Endometrium (tissue), 2 donors: ENCODE data around the gene TRIM27.
"Not testable (repeated sequence)": the region's sequence is repeated elsewhere in the genome, so short reads cannot be mapped to it uniquely, and the experiment has no call there.

Experiments used
- FAIRE-seq: peaks from 2 replicates; lab custom pipeline; 2012; peaks lifted over from hg19 to GRCh38; lab: Jason Lieb, UNC
- donor health status: control.
- donor health status: control.

Gene TRIM27

DNA sequence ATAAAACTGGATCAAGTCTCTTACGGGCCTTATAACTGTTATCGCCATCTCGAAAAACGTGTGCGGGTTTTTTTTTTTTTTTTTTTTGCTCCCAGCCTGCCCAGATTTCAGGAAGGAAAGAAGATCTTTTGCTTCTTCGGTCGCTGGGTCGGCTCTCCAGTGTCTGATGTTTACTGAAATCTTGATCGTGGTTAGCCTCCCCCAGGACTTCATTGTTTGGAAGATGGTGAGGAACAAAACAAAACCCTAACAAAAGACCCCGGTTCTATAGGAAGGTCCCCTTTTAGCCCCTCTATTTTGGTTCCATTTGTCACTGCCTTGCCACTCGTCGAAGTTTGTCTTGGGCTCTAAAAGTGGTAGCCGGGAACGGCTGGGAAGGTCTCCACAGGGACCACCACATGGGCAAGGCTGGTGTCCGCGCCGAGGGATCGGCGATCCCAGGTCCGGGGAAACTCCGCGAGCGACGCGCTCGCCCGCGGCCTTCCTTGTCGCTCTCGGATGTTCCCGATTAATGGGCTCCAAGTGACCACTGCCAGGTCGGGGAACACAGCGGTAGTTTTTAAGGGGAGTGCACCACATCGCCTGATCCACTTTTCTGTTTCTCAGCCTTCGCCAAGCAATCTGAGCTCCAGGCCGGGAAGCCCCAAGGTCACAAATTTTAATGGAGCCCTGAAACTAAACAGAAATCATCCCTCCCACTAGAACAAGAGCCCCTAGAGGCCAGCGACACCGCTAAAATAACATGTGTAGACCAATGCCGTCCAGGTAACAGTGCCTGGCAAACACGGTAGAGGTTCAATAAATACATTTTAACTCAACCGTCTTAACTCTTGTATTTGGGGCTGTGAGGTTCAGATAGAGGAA is 27.0 kb downstream of the TRIM27 start:
- FAIRE-seq, result no peak

DNA sequence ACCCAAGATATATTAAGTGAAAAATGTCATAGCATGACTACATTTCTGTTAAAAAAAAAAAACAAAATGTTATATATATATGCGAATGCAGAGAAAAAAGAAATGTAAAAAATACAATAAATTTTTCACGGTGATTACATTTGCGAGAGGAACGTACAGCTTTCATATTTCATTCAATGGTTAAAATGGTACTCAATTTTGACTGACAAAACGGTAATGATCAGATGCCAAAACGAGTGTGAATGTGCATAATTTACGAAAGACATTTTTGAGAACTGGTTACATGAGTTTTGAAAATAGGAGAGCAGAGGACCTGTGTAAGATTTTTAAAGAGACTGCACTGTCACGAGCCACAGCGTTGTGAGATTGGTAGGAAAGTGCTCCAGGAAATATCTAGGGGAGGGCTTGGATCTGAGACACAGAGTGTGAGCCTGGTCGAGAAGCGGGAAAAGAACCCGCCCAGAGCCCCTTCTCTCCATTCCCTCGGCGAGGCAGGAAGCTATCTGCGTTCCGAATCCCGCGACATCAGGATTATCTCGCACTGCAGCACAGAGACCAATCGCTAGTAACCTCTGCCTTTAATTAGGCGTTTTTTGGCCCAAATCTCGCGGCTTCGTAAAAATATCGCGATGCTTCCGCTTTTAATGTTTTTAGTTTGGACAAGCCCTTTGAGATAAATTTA is 28.5 kb downstream of the TRIM27 start:
- peak; percentile 95 for FAIRE-seq

DNA sequence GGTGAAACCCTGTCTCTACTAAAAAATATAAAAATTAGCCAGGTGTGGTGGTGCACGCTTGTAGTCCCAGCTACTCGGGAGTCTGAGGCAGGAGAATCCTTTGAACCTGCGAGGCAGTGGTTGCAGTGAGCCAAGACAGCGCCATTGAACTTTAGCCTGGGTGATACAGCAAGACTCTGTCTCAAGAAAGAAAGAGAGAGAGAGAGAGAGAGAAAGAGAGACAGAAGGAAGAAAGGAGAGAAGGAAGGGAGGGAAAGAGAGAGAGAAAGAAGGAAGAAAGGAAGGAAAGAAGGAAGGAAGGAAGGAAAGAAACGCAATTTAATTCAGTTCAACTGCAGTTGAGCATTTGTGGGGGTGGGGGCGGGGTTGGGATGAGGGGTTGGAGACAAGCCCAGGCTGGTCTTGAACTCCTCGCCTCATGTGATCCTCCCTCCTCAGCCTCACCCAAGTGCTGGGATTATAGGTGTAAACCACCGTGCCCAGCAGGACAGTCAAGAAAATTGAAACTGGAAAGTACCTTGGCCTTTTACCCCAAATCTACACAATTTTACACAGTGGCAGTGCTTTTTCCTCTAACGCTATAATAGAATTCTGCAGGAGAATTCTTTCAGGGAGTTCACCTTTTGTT is 30.5 kb downstream of the TRIM27 start:
- no peak for FAIRE-seq

DNA sequence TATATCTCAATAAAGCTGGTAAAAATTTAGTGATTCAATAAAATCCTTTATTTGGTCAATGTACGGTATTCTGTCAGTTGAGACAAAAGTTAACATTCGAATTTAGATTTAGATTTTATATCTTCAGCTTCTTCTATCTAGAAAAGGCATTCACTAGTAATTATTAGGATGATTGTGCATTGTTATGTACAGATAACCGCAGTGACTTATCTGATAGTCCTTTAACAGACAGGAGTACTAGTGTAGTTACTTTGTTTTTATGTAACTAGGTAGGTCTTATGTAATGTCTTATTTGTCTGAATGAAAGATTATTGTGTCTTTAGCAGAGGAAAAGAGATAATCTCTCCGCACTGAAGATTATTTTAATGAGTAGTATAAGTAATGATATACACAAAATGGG is 31.3 kb downstream of the TRIM27 start:
- FAIRE-seq, result no peak

DNA sequence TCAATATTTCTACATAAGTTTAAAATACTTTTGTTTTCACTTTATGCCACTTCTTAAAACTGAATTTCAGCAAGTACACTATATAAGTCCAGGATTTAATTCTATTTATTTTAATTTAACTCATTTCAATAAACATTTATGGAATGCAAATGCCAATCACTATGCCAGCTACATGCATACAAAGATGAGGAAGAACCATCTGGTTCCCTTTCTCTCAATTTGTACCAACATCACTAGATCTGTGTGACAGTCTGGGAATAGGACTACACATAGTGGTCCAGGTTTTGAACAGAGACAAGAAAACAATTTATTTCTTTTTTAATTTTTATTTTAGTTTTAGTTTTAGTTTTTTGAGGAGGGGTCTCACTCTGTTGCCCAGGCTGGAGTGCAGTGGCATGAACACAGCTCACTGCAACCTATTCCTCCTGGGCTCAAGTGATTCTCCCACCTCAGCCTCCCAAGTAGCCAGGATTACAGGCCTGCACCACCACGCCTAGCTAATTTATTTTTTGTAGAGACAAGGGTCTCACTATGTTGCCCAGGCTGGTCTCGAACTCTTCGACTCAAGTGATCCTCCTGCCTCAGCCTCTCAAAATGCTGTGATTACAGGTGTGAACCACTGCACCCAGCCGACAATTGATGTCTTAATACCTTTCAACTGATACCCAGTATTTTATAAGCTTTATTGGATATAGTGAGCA is 35.8 kb downstream of the TRIM27 start:
- FAIRE-seq, result no peak

DNA sequence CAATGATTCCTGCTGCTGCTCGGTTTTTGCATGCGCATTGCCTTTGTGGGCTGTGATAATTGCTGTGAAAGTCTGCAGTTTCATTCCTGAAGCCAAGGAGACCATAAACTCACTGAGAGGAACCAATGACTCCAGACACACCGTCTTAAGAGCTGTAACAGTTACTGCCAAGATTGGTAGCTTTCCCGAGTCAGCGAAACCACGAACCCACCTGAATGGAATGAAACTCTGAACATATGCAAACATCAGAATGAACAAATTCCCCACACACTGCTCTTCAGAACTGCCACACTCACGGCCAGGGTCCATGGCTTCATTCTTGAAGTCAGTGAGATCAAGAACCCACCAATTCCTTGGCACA is 37.7 kb downstream of the TRIM27 start:
- no peak for FAIRE-seq

DNA sequence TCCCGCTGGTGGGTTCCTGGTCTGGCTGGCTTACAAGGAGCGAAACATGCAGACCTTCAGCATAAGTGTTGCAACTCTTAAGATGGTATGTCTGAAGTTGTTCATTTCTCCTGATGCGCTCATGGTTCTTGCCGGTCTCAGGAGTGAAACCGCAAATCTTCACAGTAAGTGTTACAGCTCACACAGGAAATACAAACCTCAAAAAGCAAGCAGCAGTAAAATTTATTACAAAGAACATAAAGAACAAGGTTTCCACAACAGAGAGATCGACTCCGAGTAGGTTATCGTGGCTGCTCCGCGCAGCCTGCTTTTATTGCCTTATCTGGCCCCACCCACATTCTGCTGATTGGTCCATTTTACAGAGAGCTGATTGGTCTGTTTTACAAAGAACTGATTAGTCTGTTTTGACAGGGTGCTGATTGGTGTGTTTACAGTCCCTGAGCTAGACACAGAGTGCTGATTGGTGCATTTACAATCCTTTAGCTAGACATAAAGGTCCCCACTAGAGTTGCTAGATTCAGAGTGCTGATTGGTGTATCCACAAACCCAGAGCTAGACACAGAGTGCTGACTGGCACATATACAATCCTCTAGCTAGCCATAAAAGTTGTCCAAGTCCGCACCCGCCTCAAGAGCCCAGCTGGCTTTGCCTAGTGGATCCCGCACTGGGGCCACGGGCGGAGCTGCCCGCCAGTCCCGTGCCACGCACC is 39.2 kb downstream of the TRIM27 start:
- FAIRE-seq, result no peak

DNA sequence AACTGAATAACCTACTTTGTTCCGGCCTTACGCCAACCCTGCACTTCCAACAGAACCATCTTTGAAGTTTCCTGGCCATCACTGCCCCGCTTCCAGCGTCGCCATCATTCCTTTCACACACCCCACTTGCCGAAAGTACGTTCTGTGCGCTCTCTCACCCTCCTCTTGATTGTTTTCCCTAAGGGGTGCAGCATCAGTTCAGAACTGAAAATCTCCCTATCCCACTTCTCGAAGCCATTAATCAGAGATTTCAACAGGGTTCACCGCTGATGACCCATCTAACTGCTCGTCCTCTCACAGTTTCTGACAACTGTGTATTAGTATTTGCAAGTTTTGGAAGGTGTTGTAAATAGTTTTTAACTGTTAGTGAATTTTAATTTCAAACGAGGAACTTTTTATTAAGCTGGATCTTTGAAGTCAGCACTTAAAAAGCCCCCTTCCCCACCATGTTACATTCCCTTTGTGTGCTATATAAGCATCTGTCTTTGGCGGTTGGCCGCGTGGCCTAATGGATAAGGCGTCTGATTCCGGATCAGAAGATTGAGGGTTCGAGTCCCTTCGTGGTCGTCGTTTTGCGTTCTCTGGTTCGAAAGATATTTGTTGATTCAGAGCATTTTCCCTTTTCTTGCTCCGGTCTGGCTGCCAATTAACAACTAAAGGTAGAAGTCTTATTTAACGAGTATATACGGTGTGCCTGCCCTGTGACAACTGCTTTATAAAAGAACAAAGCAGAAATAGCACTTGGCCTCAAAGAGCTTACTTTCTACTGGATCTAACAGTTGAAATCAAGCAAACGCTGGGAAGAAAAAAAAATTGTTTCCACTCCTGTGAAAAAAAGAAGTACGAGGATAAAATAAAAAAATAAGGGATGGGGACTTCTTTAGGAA is 42.6 kb downstream of the TRIM27 start:
- FAIRE-seq, result peak; percentile 74

DNA sequence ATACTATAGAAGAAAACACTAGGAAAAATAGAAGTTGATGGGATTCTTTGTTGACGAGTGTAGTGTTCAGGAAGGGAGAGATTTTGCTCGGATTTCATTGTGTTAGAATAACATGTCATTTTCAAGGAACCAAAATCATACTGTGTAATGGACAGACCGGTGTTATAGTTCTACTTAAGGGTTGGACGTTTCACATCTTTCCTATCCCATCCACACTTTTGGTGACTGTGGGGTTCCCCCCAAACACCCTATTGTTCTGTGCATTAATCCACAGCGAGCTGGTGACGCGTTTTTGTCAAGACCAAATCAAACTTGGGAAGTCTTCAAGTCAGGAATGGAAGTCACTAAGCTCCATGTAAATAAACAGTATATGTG is 43.3 kb downstream of the TRIM27 start:
- no peak for FAIRE-seq

DNA sequence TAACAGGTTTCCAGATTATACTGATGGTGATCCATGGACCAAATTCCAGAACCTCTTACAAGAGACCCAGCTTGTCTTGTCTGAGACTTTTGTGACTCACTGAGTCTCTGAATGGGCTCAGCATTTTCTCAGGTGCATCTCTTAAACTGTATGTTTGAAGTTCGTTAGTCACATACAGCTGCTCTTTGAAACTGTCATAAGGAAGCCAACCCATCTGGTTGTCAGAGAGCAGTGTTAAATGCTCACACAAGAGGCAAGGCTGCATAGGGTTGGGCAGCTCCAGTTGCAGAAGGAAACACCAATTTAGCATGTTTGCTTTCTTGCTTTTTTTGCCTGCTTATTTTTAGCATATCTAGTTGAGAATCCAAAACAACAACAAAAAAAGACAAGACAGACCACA is 47.1 kb downstream of the TRIM27 start:
- FAIRE-seq, result no peak

DNA sequence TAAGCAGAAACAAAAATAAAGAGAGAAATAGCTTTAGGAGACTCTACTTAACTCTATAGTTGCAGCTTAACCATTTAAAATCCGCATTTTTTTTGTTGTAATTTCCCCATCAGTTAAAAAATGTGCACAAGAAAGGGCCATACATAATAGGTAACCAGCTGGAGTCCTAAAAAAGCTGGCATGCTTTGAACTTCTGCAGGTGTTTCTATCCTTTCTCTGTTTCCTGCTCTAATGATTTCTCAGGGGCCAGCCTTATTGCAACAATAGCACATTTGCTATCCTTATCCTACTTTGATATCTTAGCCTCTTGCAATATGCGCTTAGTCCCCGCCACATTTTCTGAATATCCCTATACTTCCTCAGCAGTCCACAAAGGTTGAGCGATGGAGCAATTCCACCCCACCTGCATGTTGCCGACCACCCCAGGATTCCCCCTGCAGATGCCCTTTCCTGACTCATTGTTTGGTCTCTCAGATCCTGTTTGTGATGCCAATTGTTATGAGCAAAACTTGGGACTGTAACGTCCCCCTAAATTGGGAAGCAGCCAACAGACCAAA is 48.5 kb downstream of the TRIM27 start:
- no peak for FAIRE-seq

DNA sequence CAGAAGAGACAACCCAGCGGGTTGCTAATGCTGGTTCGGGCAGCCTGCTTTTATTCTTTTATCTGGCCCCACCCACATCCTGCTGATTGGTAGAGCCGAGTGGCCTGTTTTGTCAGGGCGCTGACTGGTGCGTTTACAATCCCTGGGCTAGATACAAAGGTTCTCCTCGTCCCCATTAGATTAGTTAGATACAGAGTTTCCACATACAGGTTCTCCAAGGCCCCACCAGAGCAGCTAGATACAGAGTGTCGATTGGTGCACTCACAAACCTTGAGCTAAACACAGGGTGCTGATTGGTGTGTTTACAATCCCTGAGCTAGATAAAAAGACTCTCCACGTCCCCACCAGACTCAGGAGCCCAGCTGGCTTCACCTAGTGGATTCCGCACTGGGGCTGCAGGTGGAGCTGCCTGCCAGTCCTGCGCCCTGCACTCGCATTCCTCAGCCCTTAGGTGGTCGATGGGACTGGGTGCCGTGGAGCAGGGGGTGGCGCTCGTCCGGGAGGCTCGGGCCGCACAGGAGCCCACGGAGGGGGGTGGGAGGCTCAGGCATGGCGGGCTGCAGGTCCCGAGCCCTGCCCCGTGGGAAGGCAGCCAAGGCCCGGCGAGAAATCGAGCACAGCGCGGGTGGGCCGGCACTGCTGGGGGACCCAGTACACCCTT is 51.5 kb downstream of the TRIM27 start:
- FAIRE-seq, result not testable (repeated sequence)

DNA sequence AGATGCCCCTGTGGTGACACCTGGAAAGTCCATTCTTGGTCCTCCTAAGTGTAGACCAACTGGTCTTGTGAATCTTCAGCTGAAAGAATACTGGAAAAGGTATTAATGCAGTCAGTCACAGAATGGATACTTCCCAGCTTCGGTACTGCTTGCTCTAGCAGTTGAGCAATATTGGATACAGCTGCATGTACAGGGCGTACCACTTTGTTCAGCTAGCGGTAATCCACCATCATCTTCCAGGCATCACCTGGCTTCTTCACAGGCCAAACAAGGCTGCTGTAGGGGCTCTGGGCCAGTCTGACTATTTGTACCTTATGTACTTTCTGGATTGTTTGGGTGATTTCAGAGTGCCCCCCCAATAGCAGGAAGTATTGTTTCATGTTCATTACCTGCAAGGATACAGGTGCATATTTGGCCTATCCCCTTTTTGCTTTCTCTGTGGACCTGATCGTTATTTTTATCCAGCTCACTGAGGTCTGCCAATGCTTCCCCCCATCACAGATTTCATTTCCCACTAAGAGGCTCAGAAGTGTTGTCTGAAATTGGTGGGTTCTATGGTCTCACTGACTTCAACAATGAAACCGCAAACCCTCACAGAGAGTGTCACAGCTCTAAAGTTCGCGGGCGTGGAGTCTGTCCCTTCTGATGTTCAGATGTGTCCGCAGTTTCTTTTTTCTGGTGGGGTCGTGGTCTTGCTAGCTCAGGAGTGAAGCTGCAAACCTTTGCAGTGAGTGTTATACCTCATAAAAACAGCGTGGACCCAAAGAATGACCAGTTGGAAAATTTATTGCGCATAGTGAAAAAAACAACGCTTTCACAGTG is 52.2 kb downstream of the TRIM27 start:
- no peak for FAIRE-seq

DNA sequence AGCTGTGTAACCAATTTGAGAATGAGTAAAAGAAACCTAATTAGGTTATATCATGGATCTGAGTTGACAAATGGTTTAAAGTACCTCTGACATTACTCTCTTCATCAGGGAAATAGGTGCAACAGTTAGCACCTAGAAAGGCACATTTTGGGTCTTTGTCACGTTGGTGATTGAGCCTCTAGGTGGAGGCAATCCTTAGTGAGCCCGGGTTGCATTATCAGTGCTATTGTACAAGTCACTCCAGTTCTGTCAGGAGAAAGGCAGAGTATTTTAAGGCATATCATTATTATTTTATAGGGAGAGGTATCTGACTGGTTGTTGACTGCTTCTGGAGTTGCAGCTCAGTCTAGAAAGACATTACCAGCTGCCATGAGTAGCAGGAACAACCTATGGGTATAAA is 54.9 kb downstream of the TRIM27 start:
- no peak for FAIRE-seq

DNA sequence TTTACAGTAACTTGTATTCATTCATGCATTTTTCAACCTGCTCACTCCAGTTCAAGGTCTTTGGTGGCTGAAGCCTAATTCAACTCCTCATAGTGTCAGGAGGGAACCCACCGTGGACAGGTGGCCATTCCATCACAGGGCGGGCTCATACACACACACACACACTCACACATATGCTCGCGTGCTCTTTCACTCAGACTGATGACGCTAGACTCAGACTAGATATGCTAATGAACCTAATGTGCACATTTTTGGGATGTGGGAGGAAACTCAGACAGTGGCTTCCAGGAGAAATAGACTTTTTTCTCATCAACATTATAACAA is 56.7 kb downstream of the TRIM27 start:
- no peak for FAIRE-seq

DNA sequence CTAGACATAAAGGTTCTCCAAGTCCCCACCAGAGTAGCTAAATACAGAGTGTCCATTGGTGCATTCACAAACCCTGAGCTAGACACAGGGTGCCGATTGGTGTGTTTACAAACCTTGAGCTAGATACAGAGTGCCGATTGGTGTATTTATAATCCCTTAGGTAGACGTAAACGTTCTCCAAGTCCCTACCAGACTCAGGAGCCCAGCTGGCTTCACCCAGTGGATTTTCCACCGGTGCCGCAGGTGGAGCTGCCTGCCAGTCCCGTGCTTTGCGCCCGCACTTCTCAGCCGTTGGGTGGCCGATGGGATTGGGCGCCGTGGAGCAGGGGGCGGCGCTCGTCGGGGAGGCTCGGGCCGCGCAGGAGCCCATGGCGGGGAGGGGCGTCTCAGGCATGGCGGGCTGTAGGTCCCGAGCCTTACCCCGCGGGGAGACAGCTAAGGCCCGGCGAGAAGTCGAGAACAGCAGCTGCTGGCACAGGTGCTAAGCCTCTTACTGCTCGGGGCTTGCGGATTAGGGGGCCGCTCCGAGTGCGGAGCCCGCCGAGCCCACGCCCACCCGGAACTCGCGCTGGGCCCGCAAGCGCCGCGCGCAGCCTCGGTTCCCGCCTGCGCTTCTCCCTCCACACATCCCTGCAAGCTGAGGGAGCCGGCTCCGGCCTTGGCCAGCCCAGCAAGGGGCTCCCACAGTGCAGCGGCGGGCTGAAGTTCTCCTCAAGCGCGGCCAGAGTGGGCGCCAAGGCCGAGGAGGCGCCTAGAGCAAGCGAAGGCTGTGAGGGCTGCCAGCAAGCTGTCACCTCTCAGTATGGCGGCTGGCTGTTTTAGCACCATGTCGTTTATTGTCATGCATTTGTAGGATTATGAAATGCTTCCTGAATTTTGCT is 57.3 kb downstream of the TRIM27 start:
- not testable (repeated sequence) for FAIRE-seq

DNA sequence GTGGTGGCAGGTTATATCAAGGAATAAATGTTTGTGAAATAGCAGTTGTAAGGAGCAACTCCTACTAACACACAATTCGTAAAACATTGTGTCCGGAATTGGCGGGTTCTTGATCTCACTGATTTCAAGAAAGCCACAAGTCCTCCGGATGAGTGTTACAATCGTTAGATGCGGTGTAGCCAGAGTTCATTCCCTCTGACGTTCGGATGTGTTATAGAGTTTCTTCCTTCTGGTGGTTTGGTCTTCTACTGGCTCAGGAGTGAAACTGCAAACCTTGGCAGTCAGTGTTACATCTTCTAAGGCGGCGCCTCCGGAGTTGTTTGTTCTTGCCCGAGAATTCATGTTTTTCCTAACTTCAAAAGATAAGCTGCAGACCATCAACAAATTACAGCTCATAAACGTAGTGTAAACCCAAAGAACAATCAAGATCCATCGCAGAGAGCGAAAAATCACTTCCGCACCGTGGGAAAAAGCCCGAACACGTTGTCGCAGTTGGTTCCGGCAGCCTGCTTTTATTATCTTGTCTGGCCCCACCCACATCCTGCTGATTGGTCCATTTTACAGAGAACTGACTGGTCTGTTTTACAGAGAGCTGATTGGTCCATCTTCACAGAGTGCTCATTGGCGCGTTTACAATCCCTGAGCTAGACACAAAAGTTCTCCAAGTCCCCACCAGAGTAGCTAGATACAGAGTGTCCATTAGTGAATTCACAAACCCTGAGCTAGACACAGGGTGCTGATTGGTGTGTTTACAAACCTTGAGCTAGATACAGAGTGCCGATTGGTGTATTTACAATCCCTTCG is 58.2 kb downstream of the TRIM27 start:
- FAIRE-seq, result no peak
